ENCODE results near the gene EIF5AL1. TPM values are rescaled to one million over a fixed set of nuclear protein-coding genes. Genes with fewer than 3 reads are reported as not detected.
"Not testable (repeated sequence)": the region's sequence is repeated elsewhere in the genome, so short reads cannot be mapped to it uniquely, and the experiment has no call there.

The EIF5AL1 gene
- total and polyA plus RNA-seq, 2 of the 13 experiments (the other 11 are each of a cell fraction or from before 2014, with no cell fraction given), result 0.22 to 0.50 TPM

- H3K4me3 ChIP-seq (replicated peaks in 1 of 3; ENCODE audit: insufficient read depth in 1 of 3, low read depth in 2 of 3, low read length in 3 of 3); intact Hi-C loops (cut with micrococcal nuclease; ENCODE audit: unreplicated experiment); H3K36me3 ChIP-seq (replicated peaks in 1 of 2; ENCODE audit: control insufficient read depth in 1 of 2, insufficient read depth in 2 of 2, low read length in 2 of 2); H2AFZ ChIP-seq (ENCODE audit: low read length); H3K9me3 ChIP-seq (ENCODE audit: low read length); H3K9ac ChIP-seq (ENCODE audit: insufficient read depth, low read depth, low read length); FAIRE-seq; H3K79me2 ChIP-seq (ENCODE audit: insufficient read depth, low read length); H4K20me1 ChIP-seq (ENCODE audit: insufficient read depth, low read length); H3K27me3 ChIP-seq (ENCODE audit: control insufficient read depth in 1 of 2, insufficient read depth in 2 of 2, low read length in 2 of 2); in situ Hi-C loops (cut with HindIII; ENCODE audit: extremely low pct_ligation_motif_present, low pct_unique_long_range_greater_than_20kb); DNase-seq (ENCODE audit: low spot score); ATAC-seq; H3K4me1 ChIP-seq (ENCODE audit: insufficient read depth, low read length); BruUV-seq (replicated peaks); H3K4me2 ChIP-seq (ENCODE audit: low read depth, low read length); POLR2A ChIA-PET; H3K27ac ChIP-seq (ENCODE audit: extremely low read length, insufficient read depth, low read length); CTCF ChIA-PET (ENCODE audit: low intra/inter-chr PET ratio, low total read pairs): not testable (repeated sequence)
- peak; percentile 90 for TF ChIP-seq MNT (IDR thresholded peaks at IDR 0.05)
- no CpG with 5 or more reads among the region's 5 CpGs for WGBS (ENCODE audit: low lambda C conversion rate)
Measured at GRCh38 chr10:79533903-79534175, 21.5 kb downstream of the EIF5AL1 start.

GRCh38 chr10:79538311-79538710 is 26.0 kb downstream of the EIF5AL1 start:
- CTCF ChIA-PET (ENCODE audit: low intra/inter-chr PET ratio, low total read pairs), result not testable (repeated sequence)

GRCh38 chr10:79540930-79541329 is 28.6 kb downstream of the EIF5AL1 start:
- H3K4me2 ChIP-seq (ENCODE audit: low read depth, low read length); H3K9ac ChIP-seq (ENCODE audit: insufficient read depth, low read depth, low read length); DNase-seq (ENCODE audit: low spot score); H3K4me1 ChIP-seq (ENCODE audit: insufficient read depth, low read length); intact Hi-C loops (cut with micrococcal nuclease; ENCODE audit: unreplicated experiment); H3K27me3 ChIP-seq (ENCODE audit: control insufficient read depth in 1 of 2, insufficient read depth in 2 of 2, low read length in 2 of 2); H3K27ac ChIP-seq (ENCODE audit: extremely low read length, insufficient read depth, low read length); FAIRE-seq; H3K36me3 ChIP-seq (replicated peaks in 1 of 2; ENCODE audit: control insufficient read depth in 1 of 2, insufficient read depth in 2 of 2, low read length in 2 of 2); H3K79me2 ChIP-seq (ENCODE audit: insufficient read depth, low read length); BruUV-seq (replicated peaks); H4K20me1 ChIP-seq (ENCODE audit: insufficient read depth, low read length); in situ Hi-C loops (cut with HindIII; ENCODE audit: extremely low pct_ligation_motif_present, low pct_unique_long_range_greater_than_20kb); ATAC-seq; H2AFZ ChIP-seq (ENCODE audit: low read length); CTCF ChIA-PET (ENCODE audit: low intra/inter-chr PET ratio, low total read pairs); POLR2A ChIA-PET; H3K9me3 ChIP-seq (ENCODE audit: low read length); H3K4me3 ChIP-seq (replicated peaks in 1 of 3; ENCODE audit: insufficient read depth in 1 of 3, low read depth in 2 of 3, low read length in 3 of 3): not testable (repeated sequence)
- WGBS (ENCODE audit: low lambda C conversion rate), result 0% methylated on average over 1 of the region's 1 CpG

More at GRCh38 chr10:79538311-79538710, 26.0 kb downstream of the EIF5AL1 start:
- in situ Hi-C loops (cut with HindIII; ENCODE audit: extremely low pct_ligation_motif_present, low pct_unique_long_range_greater_than_20kb); POLR2A ChIA-PET; intact Hi-C loops (cut with micrococcal nuclease; ENCODE audit: unreplicated experiment); H3K27ac ChIP-seq (ENCODE audit: extremely low read length, insufficient read depth, low read length); H3K9ac ChIP-seq (ENCODE audit: insufficient read depth, low read depth, low read length); BruUV-seq (replicated peaks); H3K27me3 ChIP-seq (ENCODE audit: control insufficient read depth in 1 of 2, insufficient read depth in 2 of 2, low read length in 2 of 2); H3K4me3 ChIP-seq (replicated peaks in 1 of 3; ENCODE audit: insufficient read depth in 1 of 3, low read depth in 2 of 3, low read length in 3 of 3); H3K9me3 ChIP-seq (ENCODE audit: low read length); DNase-seq (ENCODE audit: low spot score); H3K4me2 ChIP-seq (ENCODE audit: low read depth, low read length); ATAC-seq; H3K79me2 ChIP-seq (ENCODE audit: insufficient read depth, low read length); H4K20me1 ChIP-seq (ENCODE audit: insufficient read depth, low read length); FAIRE-seq; H2AFZ ChIP-seq (ENCODE audit: low read length); H3K36me3 ChIP-seq (replicated peaks in 1 of 2; ENCODE audit: control insufficient read depth in 1 of 2, insufficient read depth in 2 of 2, low read length in 2 of 2); H3K4me1 ChIP-seq (ENCODE audit: insufficient read depth, low read length): not testable (repeated sequence)
- 17% methylated on average over 6 of the region's 6 CpGs for WGBS (ENCODE audit: low lambda C conversion rate)
